GM11168 (cell line): ENCODE data around the gene MRPL16.

Experiments
- in situ Hi-C: fragments of 300-500 bp; cut with MboI; formaldehyde crosslinking; loops from one replicate; pipeline ENCODE4 v1.12.0; 2022; ENCODE audit warnings: low sequenced_read_pairs; ENCODE audit not compliant: unreplicated experiment

Gene MRPL16

GRCh38 chr11:59776210-59777066 lies 34.1 kb downstream of the MRPL16 start:
- in situ Hi-C loops: no loop called here

- in situ Hi-C loops: no loop called here
These were observed 37.5 kb downstream of the MRPL16 start for GRCh38 chr11:59773083-59773440.

GRCh38 chr11:59771605-59772004 lies 39.0 kb downstream of the MRPL16 start:
- in situ Hi-C loops: no loop called here

GRCh38 chr11:59770869-59771268 lies 39.7 kb downstream of the MRPL16 start:
- in situ Hi-C loops: no loop called here

- in situ Hi-C loops: no loop called here
These were observed 40.3 kb downstream of the MRPL16 start for GRCh38 chr11:59770319-59770718.

- in situ Hi-C loops: no loop called here
These were observed 40.8 kb downstream of the MRPL16 start for GRCh38 chr11:59769828-59770227.

GRCh38 chr11:59769111-59769510 lies 41.5 kb downstream of the MRPL16 start:
- in situ Hi-C loops: no loop called here

- in situ Hi-C loops: no loop called here
These were observed 43.4 kb downstream of the MRPL16 start for GRCh38 chr11:59767225-59767611.

- in situ Hi-C loops: no loop called here
These were observed 43.9 kb downstream of the MRPL16 start for GRCh38 chr11:59766542-59767224.

GRCh38 chr11:59765068-59765735 lies 45.4 kb downstream of the MRPL16 start:
- in situ Hi-C loops: no loop called here

- in situ Hi-C loops: no loop called here
These were observed 48.6 kb downstream of the MRPL16 start for GRCh38 chr11:59761993-59762392.

GRCh38 chr11:59760771-59761170 lies 49.8 kb downstream of the MRPL16 start:
- in situ Hi-C loops: no loop called here

- in situ Hi-C loops: loop anchor here (5.0 kb wide), 1 partner anchor 42 kb away; no protein-coding TSS in a partner anchor
These were observed 50.7 kb downstream of the MRPL16 start for GRCh38 chr11:59759900-59760299.

- in situ Hi-C loops: loop anchor here (5.0 kb wide), 1 partner anchor 44 kb away; no protein-coding TSS in a partner anchor
These were observed 52.1 kb downstream of the MRPL16 start for GRCh38 chr11:59758401-59759037.

- in situ Hi-C loops: loop anchor here (5.0 kb wide), 1 partner anchor 45 kb away; no protein-coding TSS in a partner anchor
These were observed 53.7 kb downstream of the MRPL16 start for GRCh38 chr11:59756845-59757244.

- in situ Hi-C loops: loop anchor here (5.0 kb wide), 1 partner anchor 46 kb away; no protein-coding TSS in a partner anchor
These were observed 54.1 kb downstream of the MRPL16 start for GRCh38 chr11:59756558-59756840.
